HuH-7 (cell line): ENCODE data around the gene BCL6B.
"Not testable (repeated sequence)": the region's sequence is repeated elsewhere in the genome, so short reads cannot be mapped to it uniquely, and the experiment has no call there.

Experiments used
- DNase-seq: peaks from one replicate; pipeline ENCODE4 v3.0.0; 2011; ENCODE audit warnings: low spot score

Gene BCL6B

GRCh38 chr17:7029096-7029495, 6.2 kb downstream of the BCL6B start:
- DNase-seq, result no peak

- no peak for DNase-seq
Measured at GRCh38 chr17:7029659-7030058, 6.8 kb downstream of the BCL6B start.

- DNase-seq, result no peak
Measured at GRCh38 chr17:7034955-7035590, 12.2 kb downstream of the BCL6B start.

- peak; percentile 98 for DNase-seq
Measured at GRCh38 chr17:7035591-7036368, 12.9 kb downstream of the BCL6B start, which contains the start of gene SLC16A13. Gene SLC16A13 (plus strand): TSS chr17:7036015. CDS start chr17:7036383, 368 bp downstream.

- no peak for DNase-seq
Measured at GRCh38 chr17:7038025-7038862, 15.4 kb downstream of the BCL6B start.

- DNase-seq, result no peak
Measured at GRCh38 chr17:7039832-7040231, 17.0 kb downstream of the BCL6B start.

GRCh38 chr17:7041607-7042500, 19.0 kb downstream of the BCL6B start:
- DNase-seq, result no peak

GRCh38 chr17:7042501-7043181, 19.8 kb downstream of the BCL6B start:
- DNase-seq, result no peak

GRCh38 chr17:7043182-7043496, 20.3 kb downstream of the BCL6B start:
- DNase-seq, result no peak

GRCh38 chr17:7043497-7044198, 20.8 kb downstream of the BCL6B start, which contains the start of gene SLC16A11:
Gene SLC16A11 (minus strand): TSS chr17:7044092. CDS start chr17:7043513, 579 bp downstream.
- no peak for DNase-seq

- DNase-seq, result peak; percentile 53
Measured at GRCh38 chr17:7045492-7046126, 22.8 kb downstream of the BCL6B start.

- DNase-seq, result peak; percentile 36
Measured at GRCh38 chr17:7046127-7046724, 23.4 kb downstream of the BCL6B start.

- DNase-seq, result not testable (repeated sequence)
Measured at GRCh38 chr17:7046725-7047397, 24.0 kb downstream of the BCL6B start.

- no peak for DNase-seq
Measured at GRCh38 chr17:7047566-7047965, 24.7 kb downstream of the BCL6B start.

GRCh38 chr17:7048968-7049367, 26.1 kb downstream of the BCL6B start:
- DNase-seq, result no peak

- DNase-seq, result not testable (repeated sequence)
Measured at GRCh38 chr17:7050583-7050982, 27.7 kb downstream of the BCL6B start.

GRCh38 chr17:7056386-7056785, 33.5 kb downstream of the BCL6B start:
- no peak for DNase-seq

- no peak for DNase-seq
Measured at GRCh38 chr17:7058831-7059447, 36.1 kb downstream of the BCL6B start.
